ENCODE measurements around the gene PRKACB.
A peak's percentile ranks its signal among the peaks of the same experiment; 100 is the strongest.

PRKACB gene

DNA sequence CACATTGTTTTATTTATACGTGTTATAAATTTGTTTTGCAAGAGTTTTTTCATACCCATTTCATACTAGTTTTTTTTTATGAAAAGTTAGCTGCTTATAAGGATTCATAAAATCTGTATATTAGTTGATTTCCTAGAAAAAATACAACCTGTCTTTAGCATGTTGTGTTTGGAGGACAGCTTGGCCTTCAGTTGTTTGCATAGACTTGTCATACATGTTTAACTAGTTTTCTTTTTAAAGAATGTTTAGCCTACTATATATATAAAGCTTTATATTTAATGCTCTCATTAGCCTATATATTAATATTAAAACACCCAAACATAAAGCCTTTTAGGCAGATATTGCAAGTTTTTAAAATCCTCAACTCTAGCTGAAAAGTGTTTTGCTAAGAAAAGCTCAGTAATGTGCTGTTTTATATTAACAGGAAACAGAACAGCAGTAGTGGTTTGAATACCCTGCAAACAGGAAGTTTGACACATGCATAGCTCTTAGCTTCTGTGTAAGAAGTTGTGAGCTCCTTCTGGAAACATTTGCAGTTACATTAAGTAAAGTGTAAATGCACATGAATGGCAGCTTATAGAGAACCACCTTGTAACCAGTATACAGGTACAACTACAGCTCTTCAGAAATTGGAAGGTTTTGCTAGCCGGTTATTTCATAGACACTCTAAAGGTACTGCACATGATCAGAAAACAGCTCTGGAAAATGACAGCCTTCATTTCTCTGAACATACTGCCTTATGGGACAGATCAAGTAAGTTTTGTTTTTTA is at the start of gene PRKACB:
PRKACB (plus strand) TSS at position 476 of the 770 bp plus-strand sequence; CDS start at position 567, 91 bp downstream.
- peak; percentile 59 for DNase-seq (ENCODE audit: low read depth)

DNA sequence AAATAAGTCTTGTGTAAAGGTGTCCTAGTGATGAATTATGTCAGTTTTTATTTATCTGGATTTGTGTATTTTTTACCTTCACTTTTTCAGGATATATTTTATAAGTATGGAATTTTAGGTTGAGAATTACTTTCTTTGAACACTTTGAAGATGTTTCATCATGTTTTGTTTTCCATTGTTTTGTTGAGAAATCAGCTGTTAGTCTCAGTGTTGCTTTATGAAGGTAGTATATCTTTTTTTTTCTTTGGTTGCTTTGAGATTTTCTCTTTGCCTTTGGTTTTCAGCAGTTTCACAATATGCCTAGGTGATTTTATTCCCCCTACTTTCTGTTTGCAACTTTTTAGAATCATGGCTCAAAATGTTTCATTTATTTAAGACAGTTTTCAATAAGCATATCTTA is 48.8 kb upstream of the PRKACB start:
- DNase-seq (ENCODE audit: low read depth) = no peak

DNA sequence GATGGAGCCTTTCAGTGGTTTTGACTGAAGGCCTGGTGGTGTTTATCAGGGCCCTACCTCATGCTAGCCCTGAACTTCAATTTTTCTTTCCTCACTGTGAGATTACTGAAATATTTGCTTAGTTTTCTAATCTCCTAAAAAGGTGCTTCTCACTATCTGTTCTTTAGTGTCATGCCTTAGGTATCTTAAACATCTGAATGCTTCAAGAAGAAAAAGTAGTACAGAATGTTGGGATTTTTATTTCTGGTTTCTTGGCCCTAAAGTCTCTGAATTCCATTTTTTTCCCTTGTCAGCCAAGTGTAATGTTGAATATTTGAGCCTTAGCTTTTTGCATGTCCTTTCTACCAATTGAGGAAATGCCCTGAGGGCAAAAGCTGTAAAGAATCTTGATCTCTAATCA is 47.9 kb upstream of the PRKACB start:
- DNase-seq (ENCODE audit: low read depth) = peak; percentile 82

DNA sequence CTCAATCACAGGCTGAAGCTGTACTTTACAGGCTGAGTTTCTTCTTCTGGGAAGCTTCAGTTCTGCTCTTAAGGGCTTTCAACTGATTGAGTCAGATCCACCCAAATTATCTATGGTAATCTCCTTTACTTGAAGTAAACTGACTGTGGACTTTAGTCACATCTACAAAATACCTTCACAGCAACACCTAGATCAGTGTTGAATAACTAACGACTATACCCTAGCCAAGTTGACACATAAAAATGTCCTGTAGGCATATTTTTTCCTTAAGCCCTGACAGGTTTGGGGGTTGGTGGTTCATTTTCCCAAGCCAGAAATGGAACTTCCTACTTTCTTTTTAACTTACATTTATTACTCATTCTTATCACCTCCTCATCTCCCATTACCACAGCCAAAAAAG is 42.9 kb upstream of the PRKACB start:
- no peak for DNase-seq (ENCODE audit: low read depth)

DNA sequence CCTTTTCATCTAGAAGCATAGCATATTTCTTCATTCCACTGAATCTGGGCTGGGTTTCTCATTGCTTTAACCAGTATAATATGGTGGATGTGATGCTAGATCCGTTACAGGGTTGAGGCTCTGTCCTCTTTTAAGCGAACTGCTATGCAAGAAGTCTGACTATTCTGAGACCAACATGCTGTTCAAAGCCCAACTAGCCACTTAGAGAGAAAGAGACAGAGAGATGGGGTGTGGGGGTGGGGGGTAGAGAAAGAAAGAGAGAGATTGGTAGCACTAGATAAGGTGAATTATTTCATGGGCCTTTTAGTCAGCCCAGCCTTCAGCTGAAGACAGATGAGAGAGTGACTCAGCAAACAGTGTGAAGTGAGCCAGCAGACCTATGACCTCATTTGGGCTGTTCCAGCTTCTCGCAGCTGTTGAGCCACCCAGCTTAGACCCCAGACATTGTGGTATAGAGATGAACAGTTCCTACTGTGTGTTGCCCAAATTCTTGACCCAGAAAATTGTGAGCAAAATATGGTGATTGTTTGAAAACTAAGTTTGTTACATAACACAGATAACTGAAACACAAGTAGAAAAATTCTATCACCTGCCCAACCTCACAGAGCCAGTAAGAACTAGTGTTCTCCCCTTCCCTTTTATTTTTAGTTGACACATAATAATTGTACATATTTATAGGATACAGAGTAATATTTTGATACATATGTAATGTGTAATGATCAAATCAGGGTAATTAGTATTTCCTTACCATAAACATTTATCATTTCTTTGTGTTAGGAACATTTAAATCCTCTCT is 40.7 kb upstream of the PRKACB start:
- peak; percentile 90 for DNase-seq (ENCODE audit: low read depth)

DNA sequence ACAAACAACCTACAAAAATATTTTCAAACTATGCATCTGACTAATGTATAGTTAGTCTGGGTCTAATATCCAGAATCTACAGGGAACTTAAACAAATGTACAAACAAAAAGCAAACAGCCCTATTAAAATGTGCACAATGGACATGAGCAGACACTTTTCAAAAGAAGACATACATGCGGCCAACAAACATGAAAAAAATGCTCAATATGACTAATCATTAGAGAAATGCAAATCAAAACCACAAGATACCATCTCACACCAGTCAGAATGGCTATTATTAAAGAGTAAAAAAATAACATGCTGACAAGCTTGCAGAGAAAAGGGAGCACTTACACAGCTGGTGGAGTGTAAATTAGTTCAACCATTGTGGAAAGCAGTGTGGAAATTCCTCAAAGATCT is 36.5 kb upstream of the PRKACB start:
- peak; percentile 88 for DNase-seq (ENCODE audit: low read depth)

DNA sequence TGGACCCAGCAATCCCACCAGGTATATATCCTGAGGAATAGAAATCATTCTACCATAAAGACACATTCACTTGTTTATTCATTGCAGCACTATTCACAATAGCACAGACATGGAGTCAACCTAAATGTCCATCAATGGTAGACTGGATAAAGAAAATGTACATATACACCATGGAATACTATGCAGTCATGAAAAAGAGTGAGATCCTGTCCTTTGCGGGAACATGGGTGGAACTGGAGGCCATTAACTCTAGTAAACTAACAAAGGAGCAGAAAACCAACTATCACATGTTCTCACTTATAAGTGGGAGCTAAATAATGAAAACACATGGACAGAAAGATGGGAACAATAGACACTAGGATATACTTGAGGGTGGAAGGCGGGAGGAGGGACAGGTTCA is 36.1 kb upstream of the PRKACB start:
- DNase-seq (ENCODE audit: low read depth) = no peak

DNA sequence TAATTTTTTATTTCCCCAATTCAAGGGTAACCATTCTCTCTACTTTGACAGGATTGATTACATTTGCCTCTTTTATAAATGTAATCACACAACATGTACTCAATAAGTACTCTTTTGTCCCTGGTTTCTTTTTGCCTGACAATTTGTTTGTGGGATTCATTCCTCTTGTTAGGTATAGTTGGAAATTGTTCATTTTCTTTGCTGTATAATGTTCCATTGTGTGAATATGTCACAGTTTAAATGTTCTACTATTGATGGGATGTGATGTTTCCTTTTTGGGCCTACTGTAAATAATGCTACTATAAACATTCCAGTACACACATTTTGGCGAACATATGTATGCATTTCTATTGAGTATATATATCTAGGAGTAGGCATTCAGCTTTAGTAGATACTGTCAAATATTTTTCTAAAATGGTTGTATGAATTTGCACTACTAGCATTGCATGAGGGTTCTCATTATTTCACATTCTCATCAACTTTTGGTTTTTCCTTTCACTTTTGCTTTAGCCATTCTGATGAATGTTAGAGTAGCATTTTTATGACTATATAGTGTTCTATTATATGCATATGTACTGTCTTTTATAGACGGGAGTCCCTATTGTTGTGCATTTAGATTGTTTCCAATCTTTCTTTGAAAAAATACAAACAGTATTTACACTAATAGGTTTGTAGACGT is 35.0 kb upstream of the PRKACB start:
- no peak for DNase-seq (ENCODE audit: low read depth)

DNA sequence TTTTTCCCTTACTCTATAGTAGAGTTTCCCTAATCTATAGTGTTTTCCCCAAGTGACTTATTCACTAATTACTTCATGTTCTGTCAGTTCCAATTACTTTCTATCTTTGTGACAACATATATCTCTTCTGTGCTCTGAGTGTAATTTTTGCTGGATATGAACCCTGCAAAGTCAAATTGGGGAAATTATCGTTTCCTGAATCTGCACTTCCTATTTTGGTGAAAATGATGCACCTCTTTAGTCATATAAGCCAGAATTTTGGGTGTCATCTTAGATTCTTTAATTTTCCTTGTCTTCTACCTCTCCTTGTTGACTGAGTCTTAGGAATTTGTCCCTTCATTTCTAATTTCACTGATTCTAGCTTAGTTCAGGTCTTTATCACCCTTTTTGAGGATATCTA is 33.4 kb upstream of the PRKACB start:
- no peak for DNase-seq (ENCODE audit: low read depth)

DNA sequence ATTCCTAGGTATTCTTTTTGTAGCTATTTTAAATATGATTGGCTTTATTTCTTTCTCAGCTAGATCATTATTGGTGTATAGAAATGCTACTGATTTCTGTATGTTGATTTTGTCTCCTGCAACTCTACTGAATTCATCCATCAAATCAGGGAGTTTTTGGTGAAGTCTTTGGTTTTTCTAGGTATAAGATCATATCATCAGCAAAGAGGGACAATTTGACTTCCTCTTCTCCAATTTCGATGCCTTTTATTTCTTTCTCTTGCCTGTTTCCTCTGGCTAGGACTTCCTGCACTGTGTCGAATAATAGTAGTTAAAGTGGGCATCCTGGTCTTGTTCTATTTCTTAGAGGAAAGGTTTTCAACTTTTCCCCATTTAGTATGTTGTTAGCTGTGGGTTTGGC is 27.5 kb upstream of the PRKACB start:
- DNase-seq (ENCODE audit: low read depth) = no peak

DNA sequence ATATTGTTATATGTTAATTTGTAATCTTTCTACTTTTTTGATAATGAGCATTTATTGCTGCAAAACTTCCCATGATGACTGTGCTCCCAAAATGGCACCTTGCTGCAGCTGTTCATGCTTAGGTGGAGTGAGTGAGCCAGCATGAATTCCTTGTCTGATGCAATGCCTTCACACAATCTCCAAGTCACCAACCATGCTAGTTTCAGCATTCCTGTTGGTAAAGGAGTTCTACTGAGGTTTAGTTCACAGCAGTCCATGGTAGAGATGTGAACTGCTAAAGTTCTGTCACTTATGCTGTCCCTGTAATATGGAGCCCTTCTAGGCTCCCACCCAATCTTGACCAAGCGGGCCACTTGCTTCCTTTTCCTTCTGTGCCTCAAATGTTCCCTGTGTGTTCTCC is 26.2 kb upstream of the PRKACB start:
- DNase-seq (ENCODE audit: low read depth) = peak; percentile 62

DNA sequence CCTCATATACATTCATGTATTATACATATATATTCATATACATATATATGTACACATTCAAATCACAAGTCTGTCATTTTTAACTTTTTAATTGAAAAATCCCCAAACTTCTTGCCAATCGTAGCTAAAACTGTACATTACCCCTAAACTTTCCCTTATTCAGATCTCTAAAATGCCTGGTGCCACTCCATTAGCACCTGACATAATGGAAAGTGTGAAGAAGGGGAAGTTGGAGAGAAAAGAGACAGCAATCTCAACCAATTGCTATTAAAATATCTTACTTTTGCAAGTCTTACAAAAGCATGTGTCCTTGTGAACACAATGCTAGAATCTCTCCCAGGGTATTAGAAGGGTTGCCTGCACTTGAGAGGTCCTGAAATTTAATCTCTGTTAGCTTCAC is 22.7 kb upstream of the PRKACB start:
- no peak for DNase-seq (ENCODE audit: low read depth)

DNA sequence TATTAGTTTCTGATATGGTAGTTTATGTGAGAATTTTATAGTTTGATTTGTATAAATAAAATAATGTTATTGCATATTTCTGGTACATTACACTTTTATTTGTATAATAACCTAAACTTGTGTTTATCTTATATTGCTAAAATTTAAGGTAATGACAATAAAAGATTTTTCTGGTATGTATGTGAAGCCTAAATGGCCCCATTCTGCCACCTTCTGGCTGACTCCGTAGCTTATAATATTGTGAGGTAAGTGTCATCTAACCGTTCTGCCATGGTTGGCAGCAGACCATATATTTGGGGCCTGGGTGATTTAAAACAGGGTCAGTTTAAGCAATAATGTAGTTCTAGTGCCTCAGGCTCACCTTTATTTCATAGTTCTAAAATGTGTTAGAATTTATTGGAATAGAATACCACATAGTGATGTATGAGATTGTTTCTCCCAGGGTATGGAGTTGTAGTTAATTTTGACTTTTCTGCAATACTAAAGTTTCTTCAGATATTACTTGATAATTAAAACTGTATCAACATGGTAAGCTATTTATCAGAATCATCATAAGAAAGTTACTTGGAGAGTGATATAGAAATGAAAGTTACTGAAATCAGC is 21.2 kb upstream of the PRKACB start:
- peak; percentile 65 for DNase-seq (ENCODE audit: low read depth)

DNA sequence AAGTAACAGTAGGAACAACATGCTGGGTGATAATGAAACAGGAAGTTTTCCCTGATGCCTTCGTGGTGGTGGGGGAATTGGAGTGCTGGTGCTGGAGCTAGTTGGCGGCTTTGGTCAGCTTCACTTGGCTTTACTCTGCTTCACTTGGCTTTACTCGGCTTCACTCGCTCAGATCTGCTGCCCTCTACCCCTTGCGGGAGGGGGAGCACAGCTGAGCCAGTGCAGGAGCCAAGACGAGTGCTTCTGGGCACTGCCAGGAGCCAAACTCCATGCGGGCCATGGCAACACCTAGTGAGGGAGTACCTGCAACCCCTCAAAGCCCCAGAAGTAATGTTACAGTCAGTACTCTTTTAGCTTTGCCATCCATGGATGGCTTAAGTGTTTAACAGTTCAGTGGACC is 10.6 kb upstream of the PRKACB start:
- no peak for DNase-seq (ENCODE audit: low read depth)

DNA sequence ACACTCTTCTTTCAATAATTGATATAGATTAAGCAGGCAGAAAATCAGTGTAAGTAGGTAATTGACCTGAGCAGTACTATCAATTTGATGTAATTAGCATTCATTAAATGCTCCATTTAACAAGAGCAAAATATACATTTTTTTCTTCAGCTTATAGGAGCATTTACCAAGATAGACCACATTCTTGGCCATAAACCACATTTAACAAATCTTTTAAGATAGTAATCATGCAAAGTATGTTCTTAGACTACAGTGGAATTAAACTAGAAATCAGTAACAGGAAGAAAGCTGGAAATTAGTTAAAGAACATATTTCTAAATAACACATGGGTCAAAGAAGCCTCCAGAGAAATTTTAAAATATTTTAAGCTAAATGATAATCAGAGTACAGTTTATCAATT is 8.7 kb upstream of the PRKACB start:
- DNase-seq (ENCODE audit: low read depth) = no peak

DNA sequence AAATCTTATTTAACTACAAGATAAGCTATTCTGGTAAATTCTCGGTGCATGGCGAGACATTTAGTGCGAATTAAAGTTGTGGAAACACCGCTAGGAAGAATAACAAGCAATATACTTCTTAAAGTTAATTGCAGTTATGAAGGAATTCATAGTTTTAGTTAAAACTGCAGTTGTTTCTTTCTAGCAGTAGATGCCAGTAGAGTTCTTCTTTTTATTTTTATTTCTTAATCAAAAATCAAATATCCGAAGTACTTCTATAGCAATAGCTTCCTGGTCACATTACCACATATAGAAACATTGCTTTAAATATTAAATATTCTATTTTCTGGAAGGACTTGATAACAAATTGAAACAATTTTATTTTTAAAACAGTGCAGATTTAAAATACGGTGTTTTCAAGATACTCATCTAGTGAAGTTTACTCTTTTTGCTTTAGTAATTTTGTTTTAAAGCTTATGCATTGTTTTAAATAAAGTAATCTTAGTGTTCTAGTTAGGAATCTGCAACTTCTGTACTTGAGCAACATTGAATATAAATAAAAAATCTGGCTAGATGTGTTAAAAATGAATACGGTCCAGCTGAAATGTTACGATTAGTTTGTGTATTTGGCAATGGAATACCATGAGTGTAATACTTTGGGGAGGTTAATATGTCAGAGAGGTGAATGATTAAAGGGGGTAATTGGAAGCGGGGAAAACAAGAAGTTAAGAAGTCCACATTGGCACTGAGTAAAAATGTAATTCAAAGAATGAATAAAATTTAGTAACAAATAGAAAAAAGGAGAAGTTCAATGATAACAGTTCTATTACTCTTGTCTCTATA is 2.7 kb upstream of the PRKACB start:
- DNase-seq (ENCODE audit: low read depth) = no peak

DNA sequence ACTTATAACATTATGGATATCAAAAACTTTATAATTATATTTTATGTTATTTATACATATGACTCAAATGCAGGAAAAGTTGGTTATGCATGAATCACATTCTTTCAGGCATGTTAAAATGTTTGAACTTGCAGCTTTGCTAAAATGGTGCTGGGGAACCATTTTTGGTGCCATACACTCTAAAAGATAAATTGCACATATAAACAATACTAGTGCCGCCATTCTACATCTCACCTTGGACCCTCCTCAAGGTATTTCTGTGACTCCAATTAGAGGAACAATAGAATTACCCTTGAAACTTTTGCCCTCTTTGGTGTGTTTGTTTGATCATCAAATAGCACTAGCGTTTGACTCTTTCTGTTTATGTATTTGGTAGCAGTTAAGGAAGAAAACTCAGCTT is 997 bp downstream of the PRKACB start:
- no peak for DNase-seq (ENCODE audit: low read depth)

DNA sequence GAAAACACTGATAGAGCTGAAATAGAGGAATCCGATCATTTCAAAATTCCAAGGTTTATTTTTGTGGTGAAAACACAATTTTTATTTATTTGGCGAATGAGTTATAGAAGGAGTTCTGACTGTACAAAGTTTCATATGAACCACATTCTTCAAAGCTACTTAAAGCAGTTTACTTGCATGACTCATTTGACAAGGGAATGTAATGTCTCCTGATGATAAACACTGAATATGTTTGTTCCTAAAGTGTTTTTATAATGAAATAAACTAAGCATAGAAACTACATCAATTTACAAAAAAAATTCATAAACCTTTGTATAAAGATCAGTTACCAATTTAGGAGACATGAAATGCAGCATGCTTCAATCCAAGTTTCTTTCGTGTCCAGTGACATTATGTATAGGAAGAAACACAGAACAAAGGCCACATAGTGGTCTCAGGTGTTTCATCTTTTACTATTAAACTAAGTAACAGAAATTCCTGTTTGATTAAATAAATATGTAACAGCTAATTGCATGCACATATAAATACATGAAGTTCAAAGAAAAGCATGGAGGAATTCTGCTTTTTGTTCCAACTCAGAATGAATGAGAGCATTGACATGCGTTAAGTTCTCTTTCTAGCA is 2.5 kb downstream of the PRKACB start:
- DNase-seq (ENCODE audit: low read depth) = peak; percentile 76

DNA sequence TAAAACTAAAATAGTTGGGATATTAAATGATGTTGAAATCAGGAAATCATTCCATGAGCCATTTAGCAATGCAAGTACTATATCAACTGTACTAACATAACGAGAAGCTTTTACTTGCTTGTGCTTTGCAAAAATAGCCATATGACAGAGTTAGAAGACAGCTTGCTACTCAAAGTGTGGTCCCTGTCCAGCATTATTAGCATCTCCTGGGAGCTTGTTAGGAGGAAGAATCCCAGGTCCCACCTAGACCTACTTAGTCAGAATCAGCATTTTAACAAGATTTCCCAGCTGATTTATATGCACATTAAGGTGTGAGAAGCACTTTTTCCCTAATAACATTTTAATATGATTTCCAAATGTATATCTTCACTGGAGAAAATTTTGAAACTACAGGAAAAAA is 4.7 kb downstream of the PRKACB start:
- DNase-seq (ENCODE audit: low read depth) = no peak

DNA sequence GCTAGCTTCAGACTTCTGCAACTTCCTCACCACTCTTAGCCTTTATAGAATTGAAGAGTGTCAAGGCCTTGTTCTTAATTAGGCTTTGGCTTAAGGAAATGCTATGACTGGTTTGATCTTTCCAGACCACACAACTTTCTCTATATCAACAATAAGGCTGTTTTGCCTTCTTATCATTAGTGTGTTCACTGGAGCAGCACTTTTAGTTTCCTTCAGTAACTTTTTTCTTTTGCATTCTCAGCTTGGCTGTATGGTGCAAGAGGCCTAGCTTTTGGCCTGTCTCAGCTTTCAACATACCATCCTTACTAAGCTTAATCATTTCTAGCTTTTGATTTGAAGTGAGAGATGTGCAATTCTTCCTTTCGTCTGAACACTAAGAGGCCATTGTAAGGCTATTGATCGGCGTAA is 8.6 kb downstream of the PRKACB start:
- no peak for DNase-seq (ENCODE audit: low read depth)

DNA sequence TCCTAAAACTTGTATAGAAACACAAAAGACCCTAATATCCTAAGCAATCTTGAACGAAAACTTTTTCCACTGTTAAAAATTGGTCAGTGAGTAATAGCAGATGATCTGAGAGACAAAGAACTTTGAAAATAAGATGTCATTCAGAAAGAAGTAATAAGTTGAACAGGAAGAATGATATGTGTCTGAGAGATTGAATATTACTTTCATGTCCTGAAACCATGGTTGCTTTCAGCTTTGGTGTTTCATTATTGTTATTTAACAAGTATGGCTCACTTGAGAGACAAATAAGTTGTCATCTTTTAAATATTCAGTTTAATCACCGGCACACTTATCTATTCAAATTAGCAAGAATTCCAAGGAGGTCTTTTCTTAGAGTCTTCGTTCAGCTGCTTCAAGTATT is 11.4 kb downstream of the PRKACB start:
- DNase-seq (ENCODE audit: low read depth) = no peak

All from EH (cell line).